Tibial nerve (tissue), 4 donors: ENCODE measurements around the gene CPSF7. TPM values are rescaled to one million over a fixed set of nuclear protein-coding genes. Genes with fewer than 3 reads are reported as not detected.

Experiments used
- DNase-seq, 2 donors: peaks; one replicate each; pipeline ENCODE4 v3.0.0-alpha.2; 2019; ENCODE audit warnings: low spot score in 2 of 2
- H3K27ac ChIP-seq, 4 donors: fragments of 200-600 bp; sonication (generic) in 3 of 4; one replicate each; pipeline ENCODE4 v1.5.1; 2017 to 2019; ENCODE audit warnings: mild to moderate bottlenecking in 1 of 4
- H3K27me3 ChIP-seq, 2 donors: fragments of 200-600 bp; sonication (generic) in 1 of 2; one replicate each; pipeline versions ENCODE4 v1.5.1 to v1.6.0; 2017 to 2019
- H3K36me3 ChIP-seq, 3 donors: fragments of 200-600 bp; sonication (generic); one replicate each; pipeline ENCODE4 v1.5.1; 2018 to 2019
- H3K4me1 ChIP-seq, 4 donors: fragments of 200-600 bp; sonication (generic) in 3 of 4; one replicate each; pipeline ENCODE4 v1.5.1; 2017 to 2019
- H3K4me3 ChIP-seq, 4 donors: fragments of 200-600 bp; sonication (generic) in 3 of 4; one replicate each; pipeline ENCODE4 v1.5.1; 2017 to 2019; ENCODE audit warnings: mild to moderate bottlenecking in 1 of 4, moderate library complexity in 1 of 4
- H3K9me3 ChIP-seq, 4 donors: fragments of 200-600 bp; sonication (generic) in 3 of 4; one replicate each; pipeline ENCODE4 v1.5.1; 2017 to 2019
- EP300 ChIP-seq, 2 donors: sonication (generic); formaldehyde crosslinking; IDR thresholded peaks; one replicate each; pipeline ENCODE4 v1.6.1; 2017; ENCODE audit warnings: antibody characterized with exemption in 2 of 2, mild to moderate bottlenecking in 1 of 2
- POLR2A ChIP-seq, 2 donors: fragments of 450-650 bp; IDR thresholded peaks; one replicate each; pipeline ENCODE4 v1.6.1; 2017; ENCODE audit warnings: antibody characterized with exemption in 2 of 2, mild to moderate bottlenecking in 2 of 2, moderate library complexity in 2 of 2
- WGBS, 2 donors: methylation state at CpG; one replicate each; pipeline ENCODE4 v1.1.5; 2018; 5-methylcytosine and 5-hydroxymethylcytosine counted together
- total RNA-seq, 4 donors: library from RNA; depleted of rRNA; stranded (reverse); fragments of >200 nt; gene quantifications; one replicate each; pipeline ENCODE4 v1.1.0, GENCODE V29; 2016
- TF ChIP-seq, protein P1 (sequence below), 5 experiments: fragments of 200-600 bp in 3 of 5; fragments of 450-650 bp in 2 of 5; sonication (generic) in 3 of 5; IDR thresholded peaks; one replicate each; pipeline ENCODE4 v1.5.1; 2016 to 2019; ENCODE audit warnings: antibody characterized with exemption in 5 of 5, mild to moderate bottlenecking in 3 of 5, moderate library complexity in 2 of 5

Gene CPSF7
- total RNA-seq, 4 donors from 2014 or later: 38.1 to 48.6 (median 44.7) TPM

GRCh38 chr11:61415381-61415780 lies 14.4 kb downstream of the CPSF7 start:
- H3K36me3 ChIP-seq: peaks cover 0 to 100% (median 43%) of the 10 kb centered on the region in 3 donors
- H3K4me1 ChIP-seq: peaks cover 0 to 17% (median 0%) of the 10 kb centered on the region in 4 donors
- H3K27me3 ChIP-seq: no peaks in the 10 kb centered on the region
- H3K27ac ChIP-seq: no peak overlapping the region
- no peaks in the 10 kb centered on the region for H3K9me3 ChIP-seq
- H3K4me3 ChIP-seq: no peak overlapping the region
- TF ChIP-seq POLR2A (IDR thresholded peaks at IDR 0.05): no peak
- TF ChIP-seq EP300 (IDR thresholded peaks at IDR 0.05): no peak
- TF ChIP-seq, protein P1, sequence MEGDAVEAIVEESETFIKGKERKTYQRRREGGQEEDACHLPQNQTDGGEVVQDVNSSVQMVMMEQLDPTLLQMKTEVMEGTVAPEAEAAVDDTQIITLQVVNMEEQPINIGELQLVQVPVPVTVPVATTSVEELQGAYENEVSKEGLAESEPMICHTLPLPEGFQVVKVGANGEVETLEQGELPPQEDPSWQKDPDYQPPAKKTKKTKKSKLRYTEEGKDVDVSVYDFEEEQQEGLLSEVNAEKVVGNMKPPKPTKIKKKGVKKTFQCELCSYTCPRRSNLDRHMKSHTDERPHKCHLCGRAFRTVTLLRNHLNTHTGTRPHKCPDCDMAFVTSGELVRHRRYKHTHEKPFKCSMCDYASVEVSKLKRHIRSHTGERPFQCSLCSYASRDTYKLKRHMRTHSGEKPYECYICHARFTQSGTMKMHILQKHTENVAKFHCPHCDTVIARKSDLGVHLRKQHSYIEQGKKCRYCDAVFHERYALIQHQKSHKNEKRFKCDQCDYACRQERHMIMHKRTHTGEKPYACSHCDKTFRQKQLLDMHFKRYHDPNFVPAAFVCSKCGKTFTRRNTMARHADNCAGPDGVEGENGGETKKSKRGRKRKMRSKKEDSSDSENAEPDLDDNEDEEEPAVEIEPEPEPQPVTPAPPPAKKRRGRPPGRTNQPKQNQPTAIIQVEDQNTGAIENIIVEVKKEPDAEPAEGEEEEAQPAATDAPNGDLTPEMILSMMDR (IDR thresholded peaks at IDR 0.05): no peak
- 96 to 97% methylated on average over 6 of the region's 6 CpGs for WGBS, 2 donors
- DNase-seq: no peak

- H3K9me3 ChIP-seq: no peaks in the 10 kb centered on the region
- no peak for DNase-seq
- peaks cover 0 to 100% (median 35%) of the 10 kb centered on the region in 3 donors for H3K36me3 ChIP-seq
- 78 to 85% methylated on average over 2 of the region's 2 CpGs for WGBS, 2 donors
- TF ChIP-seq, protein P1 (IDR thresholded peaks at IDR 0.05): no peak
- TF ChIP-seq POLR2A (IDR thresholded peaks at IDR 0.05) (no peak), EP300 (IDR thresholded peaks at IDR 0.05) (no peak)
- peaks cover 0 to 17% (median 0%) of the 10 kb centered on the region in 4 donors for H3K4me1 ChIP-seq
- H3K27ac ChIP-seq: no peak overlapping the region
- no peak overlapping the region for H3K4me3 ChIP-seq
- H3K27me3 ChIP-seq: no peaks in the 10 kb centered on the region
Observed at GRCh38 chr11:61414547-61414946, 15.2 kb downstream of the CPSF7 start.

GRCh38 chr11:61413496-61413895 lies 16.3 kb downstream of the CPSF7 start:
- Histone ChIP-seq H3K9me3 (no peaks in the 10 kb centered on the region), H3K27me3 (no peaks in the 10 kb centered on the region), H3K36me3 (peaks cover under 1 to 100% (median 36%) of the 10 kb centered on the region in 3 donors), H3K27ac (no peak overlapping the region), H3K4me3 (no peak overlapping the region), H3K4me1 (peaks cover 0 to 16% (median 0%) of the 10 kb centered on the region in 4 donors)
- no peak for DNase-seq
- 73 to 74% methylated on average over 3 of the region's 3 CpGs for WGBS, 2 donors
- no peak for TF ChIP-seq POLR2A (IDR thresholded peaks at IDR 0.05)
- TF ChIP-seq EP300 (IDR thresholded peaks at IDR 0.05): no peak
- TF ChIP-seq, protein P1 (IDR thresholded peaks at IDR 0.05): no peak

DNA sequence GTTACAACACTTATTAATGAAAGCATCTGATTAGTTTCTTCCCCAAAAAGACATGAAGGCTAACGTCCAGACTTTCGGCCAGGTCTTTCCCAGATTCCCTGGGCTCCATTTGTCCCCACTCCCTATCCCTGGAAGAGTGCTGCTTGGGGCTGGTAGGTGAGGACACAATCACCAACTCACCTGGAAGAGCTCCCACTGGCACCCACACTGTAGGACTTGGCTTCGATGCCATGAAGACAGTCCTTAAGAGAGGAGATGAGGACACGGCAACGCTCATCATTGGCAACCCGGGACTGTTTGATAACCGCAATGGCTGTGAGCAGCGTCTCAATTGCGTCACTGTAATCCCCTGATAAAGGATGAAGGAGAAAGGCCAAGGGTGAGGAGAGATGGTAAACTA lies 18.2 kb downstream of the CPSF7 start:
- no peak overlapping the region for H3K4me3 ChIP-seq
- H3K9me3 ChIP-seq: no peaks in the 10 kb centered on the region
- H3K36me3 ChIP-seq: peaks cover 4 to 99% (median 33%) of the 10 kb centered on the region in 3 donors
- TF ChIP-seq, protein P1 (IDR thresholded peaks at IDR 0.05): no peak
- no peak for TF ChIP-seq POLR2A (IDR thresholded peaks at IDR 0.05)
- TF ChIP-seq EP300 (IDR thresholded peaks at IDR 0.05): no peak
- no peaks in the 10 kb centered on the region for H3K27me3 ChIP-seq
- 84 to 87% methylated on average over 9 of the region's 9 CpGs for whole genome bisulfite sequencing, 2 donors
- H3K4me1 ChIP-seq: peaks cover 0 to 2% (median 0%) of the 10 kb centered on the region in 4 donors
- DNase-seq: no peak
- no peak overlapping the region for H3K27ac ChIP-seq

GRCh38 chr11:61406991-61407728 lies 22.6 kb downstream of the CPSF7 start:
- Histone ChIP-seq H3K4me1 (peaks cover 0 to 33% (median 6%) of the 10 kb centered on the region in 4 donors), H3K4me3 (no peak overlapping the region), H3K36me3 (peaks cover 4 to 95% (median 41%) of the 10 kb centered on the region in 3 donors), H3K27ac (peak overlapping the region in 2 of 4 donors; percentile 81 to 85), H3K9me3 (no peaks in the 10 kb centered on the region), H3K27me3 (no peaks in the 10 kb centered on the region)
- DNase-seq: no peak
- WGBS, 2 donors: 88 to 94% methylated on average over 5 of the region's 5 CpGs
- TF ChIP-seq EP300 (IDR thresholded peaks at IDR 0.05) (no peak), POLR2A (IDR thresholded peaks at IDR 0.05) (no peak)
- TF ChIP-seq, protein P1 (IDR thresholded peaks at IDR 0.05): no peak
